Measurements from ENCODE around the gene LRPAP1.

The LRPAP1 gene

DNA sequence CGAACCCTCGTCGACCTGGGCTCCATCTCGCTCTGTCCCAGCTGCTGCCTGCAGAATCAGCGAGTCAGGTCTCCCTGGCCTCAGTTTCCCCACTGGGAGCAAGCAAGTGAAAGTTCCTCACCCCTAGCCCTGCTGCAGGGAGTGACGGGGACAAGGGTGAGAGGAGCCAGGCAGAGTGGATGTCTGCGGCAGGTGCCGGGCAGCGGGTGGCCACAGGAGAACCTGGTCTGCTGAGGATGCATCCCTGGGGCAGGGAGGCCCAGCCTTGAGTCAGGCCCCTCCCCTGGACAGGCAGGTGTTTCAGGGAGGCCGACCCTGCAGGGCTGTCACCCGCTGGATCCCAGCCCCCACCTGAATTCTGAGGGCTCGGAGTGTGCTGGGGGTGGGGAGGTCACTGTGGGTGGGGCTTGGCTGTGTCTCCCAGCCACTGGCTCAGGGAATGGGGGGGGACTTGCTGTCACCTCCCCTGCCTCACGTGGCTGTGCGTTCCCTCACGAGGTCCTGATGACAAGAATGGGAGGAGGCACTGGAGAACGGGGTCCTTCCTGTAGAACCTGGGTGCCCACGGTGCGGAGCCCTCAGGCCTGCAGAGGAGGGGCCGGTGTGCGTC, 33.2 kb downstream of the LRPAP1 start:
- DNase-seq = no peak

DNA sequence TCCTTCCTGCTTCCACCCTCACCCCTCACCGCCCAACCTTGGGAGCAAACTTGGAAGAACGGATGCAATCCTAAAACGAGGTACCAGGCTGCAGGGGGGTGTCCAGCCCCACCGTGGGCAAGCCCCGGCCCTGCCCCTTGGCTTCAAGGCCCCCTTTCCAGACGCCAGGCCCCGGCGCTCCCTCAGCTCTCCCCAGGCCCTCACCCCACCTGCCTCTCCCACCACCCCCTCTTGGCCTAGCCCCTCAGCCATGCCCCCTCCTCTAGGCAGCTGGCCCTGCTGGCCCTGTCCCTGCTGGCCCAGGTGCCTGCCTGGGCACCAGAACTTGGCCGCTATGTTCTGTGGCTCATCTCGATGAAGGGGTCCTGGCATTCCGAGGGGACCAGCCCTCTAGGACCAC, 33.8 kb downstream of the LRPAP1 start:
- no peak for DNase-seq

DNA sequence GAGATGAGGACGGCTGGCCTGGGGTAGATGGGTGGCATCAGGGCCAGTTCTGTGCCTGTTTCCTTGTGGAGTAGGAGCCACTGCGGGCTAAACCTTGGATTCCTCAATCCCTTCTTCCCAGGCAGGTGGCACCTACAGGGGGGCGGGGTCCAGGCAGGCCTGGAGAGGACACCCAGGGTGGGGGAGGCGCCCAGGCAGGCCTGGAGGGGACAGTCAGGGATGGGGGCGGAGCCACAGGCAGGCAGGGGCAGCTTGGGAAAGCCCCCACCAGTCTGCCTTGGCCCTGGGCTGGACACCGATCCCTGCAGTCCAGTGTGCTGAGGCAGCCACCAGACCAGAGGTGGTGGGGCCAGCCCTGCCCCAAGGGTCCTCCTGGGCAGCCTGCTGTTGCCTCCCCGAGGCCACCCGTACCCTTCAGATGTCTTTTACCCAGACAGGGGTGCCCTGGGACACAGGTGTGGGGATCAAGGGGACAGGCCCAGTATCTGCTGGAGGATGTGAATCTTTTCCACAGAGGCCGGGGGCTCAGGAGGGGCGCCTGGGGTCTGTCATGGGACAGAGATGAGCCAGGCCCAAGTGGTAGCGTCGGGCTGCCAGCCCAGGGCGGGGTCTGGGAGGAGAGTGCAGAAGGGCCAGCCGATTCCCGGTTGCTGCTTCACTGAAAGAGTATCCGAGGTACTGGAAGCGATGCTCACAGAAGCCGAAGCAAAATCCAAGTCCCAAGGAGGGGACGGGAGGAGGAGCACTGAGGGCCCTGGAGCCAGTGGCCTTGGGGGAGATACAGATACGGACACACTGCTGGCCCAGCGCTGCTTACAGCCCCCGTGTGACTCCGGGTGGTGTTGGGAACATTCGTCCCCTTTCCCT, 34.5 kb downstream of the LRPAP1 start:
- DNase-seq = no peak

DNA sequence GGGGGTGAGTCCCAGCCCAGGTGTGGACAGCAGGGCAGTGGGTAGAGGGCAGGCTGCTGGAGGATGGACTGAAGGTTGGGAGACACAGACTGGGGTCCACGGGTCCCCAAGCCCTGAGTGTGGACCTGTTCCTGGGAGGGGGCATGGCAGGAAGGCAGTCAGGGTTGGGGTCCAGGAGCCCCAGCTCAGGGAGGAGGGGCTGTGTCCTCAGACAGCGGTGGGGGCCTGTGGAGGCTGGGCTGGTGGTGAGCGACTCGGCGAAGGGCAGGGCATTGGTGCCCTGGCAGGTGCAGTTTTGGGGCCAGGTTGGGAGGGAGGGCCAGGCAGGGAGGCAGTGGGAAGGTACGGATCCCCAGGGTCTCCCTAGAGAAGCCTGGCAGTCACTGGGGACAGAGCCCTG, 35.1 kb downstream of the LRPAP1 start:
- no peak for DNase-seq

DNA sequence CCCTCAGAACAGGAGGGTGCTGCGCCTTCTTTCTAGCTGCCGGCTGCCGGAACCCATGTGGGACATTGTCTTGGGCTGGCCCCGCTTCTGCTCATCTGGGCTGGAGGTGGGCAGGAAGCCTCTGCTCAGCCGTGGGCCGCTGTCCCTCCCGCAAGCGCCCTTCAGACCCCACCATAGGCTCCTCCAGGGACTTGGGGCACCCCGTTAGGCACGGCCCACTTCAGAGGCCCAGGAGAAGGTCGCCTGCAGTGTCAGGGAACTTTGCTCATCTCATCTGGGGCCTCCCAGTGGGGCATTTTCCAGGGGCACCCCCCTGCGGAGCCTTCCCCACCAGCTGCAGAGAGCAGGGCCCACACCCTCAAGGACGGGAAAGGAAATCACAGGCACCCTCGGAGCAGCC, 36.2 kb downstream of the LRPAP1 start:
- no peak for DNase-seq

DNA sequence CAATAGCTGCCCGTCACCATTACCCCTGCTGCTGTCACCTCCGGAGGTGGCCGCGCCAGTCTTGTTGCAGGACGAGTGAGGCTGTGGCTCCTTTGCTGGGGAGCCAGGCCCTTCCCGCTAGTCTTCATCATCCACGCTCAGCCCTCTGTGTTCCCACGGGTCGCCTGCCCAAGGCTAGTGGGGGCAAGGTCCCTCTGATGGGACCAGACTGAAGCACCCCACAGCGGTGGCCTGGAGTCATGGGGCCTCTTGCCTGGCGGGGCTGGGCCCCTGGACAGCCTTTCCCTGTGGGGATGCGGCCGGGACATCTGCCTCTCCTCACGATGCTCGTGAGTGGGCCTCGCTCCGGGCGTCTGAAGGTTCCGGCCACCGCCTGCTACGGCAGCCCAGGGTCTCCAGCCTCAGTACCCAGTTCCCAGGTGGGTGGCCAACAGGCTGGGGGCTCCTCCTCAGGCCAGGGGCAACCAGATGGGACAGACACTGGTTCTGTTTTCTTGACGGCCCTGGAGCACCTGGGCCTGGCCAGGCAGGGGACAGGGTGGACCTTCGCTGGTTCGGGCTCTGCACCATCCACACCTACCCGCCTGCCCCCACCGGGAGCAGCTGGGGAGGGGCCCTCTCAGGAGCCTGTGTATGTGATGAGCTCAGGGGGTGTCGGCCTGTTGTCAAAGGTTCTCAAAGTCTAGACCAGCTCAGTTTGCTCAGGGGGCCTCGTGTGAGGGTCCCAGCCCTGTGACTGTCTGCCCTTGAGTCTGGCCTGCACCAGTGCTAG, 36.8 kb downstream of the LRPAP1 start:
- no peak for DNase-seq

DNA sequence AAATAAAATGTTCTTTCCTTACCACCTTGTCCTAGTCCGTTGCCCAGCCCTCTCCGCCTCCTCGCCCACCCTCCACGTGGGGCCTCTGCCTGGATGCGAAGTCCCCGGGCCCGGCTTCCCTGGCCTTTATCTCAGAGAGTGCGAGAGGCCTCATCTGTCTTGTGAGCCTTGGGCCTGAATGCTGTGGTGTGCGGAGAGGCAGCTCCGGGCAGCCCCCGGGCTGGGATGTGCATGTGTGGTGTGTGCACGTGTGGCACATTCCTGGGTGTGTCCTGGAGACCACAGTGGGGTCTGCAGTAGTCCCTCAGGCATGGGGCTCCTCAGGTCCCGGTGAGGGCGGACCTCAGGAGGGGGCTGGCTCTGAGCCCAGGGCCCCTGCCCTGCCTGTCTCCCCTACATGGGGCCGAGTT, 37.8 kb downstream of the LRPAP1 start:
- no peak for DNase-seq

DNA sequence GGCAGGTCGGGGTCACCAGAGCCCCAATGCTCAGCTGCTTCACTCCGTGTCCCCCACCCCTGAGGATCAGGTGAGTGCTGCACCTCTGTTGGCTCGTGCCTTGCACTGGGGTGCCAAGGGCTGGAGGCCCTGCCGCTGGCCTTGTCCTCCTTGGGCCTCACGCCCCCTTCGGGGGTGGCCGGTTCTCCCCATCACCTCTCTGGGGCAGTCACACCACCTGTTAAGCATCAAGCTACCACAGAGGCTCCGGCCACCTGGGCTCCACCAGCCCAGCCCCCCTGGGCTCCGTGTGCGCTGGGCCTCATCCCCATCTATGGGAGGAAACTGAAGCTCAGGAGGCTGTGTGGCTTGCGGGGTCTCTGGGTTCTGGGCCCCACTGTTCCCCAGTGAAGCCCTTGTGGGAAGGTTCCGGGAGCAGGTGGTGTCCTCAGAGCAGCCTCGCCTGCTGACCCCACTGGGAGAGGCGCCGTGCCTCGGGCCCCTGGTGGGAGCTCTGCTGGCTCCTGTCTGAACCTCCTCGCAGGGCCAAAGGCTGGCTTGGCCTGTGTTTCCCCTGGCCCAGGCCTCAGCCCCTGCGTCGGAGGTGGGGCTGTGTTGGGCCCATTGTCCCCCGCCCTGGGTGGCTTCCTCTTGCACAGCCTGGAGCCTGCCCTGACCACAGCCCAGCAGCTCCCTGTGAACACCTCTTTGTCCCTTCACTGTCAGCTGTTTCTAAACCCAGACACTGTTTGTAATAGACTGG, 38.3 kb downstream of the LRPAP1 start:
- DNase-seq = no peak

DNA sequence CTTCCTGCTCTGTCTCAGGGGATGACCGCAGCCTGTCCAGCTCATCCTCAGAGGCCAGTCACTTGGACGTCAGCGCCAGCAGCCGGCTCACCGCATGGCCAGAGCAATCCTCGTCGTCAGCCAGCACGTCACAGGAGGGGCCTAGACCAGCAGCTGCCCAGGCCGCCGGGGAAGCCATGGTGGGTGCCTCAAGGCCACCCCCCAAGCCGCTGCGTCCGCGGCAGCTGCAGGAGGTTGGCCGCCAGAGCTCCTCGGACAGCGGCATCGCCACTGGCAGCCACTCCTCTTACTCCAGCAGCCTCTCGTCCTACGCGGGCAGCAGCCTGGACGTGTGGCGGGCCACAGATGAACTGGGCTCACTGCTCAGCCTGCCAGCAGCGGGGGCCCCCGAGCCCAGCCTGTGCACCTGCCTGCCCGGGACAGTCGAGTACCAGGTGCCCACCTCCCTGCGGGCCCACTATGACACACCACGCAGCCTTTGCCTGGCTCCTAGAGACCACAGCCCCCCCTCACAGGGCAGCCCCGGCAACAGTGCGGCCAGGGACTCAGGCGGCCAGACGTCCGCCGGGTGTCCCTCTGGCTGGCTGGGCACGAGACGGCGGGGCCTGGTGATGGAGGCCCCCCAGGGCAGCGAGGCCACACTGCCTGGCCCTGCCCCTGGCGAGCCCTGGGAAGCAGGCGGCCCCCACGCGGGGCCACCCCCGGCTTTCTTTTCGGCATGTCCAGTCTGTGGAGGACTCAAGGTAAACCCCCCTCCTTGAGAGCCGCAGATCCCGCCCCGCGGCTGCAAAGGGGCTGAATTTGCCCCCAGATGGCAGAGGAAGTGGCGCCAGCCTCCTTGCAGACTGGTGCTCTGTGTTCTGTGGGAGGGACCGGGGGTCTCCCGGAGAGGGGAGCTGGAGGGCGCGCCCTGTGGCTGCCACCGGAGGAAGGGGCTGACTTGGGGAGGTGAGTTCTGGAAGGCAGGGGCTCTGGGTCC, 39.2 kb downstream of the LRPAP1 start:
- DNase-seq = no peak

DNA sequence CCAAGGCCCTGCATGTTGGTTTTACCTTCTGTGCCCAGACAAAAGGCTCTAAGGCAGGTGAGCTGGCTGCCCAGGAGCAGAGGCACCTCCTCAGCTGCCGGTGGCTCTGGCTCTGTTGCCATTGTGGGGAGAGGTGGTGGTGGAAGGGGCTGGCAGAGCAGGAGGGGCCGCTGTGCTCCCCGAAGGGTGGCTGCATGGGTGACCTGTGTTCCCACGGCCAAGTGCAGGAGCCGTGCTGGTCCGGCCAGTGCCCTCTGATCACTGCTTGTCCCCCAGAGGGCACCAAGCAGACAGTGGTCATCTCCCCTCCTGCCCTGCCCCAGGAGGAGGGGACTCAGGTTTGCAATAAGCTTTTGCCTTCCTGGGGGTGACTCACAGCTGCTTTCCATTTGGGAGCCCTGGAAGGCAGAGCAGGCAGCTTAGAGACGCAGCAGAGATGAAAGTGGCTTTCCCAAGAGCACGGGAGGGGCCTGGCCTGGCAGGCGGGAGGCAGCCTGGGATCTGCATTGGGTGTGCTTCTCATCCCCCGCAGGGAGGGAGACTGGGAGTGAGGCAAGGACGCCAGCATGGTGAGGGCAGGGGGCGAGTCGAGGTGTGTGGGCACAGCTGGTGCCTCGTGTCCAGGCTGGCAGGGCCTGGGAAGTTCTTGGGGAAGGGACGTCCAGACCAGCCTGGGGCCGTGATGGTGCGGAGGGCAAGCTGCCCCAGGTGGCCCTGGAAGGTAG, 40.4 kb downstream of the LRPAP1 start:
- DNase-seq = no peak

DNA sequence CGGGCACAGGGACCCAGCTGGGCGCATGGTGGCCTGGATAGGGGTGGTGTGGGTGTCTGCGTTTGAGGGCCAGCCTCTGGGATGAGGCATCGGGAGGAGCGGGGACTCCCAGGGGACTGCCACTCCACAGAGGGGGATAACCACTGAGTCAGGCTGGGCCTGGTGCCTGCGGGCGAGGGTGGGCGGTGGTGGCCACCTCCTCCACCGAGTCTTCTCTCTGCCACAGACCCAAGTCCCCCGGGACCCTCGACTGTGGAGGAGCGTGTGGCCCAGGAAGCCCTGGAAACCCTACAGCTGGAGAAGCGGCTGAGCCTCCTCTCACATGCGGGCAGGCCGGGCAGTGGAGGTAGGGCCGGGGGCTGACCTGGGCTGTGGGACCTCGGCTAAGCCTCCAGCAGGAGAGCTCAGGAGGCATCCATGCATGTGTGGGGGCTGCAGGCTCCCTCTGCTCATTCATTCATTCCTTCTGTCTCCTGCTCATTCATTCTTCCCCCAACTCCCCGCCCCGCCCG, 42.7 kb downstream of the LRPAP1 start:
- no peak for DNase-seq

DNA sequence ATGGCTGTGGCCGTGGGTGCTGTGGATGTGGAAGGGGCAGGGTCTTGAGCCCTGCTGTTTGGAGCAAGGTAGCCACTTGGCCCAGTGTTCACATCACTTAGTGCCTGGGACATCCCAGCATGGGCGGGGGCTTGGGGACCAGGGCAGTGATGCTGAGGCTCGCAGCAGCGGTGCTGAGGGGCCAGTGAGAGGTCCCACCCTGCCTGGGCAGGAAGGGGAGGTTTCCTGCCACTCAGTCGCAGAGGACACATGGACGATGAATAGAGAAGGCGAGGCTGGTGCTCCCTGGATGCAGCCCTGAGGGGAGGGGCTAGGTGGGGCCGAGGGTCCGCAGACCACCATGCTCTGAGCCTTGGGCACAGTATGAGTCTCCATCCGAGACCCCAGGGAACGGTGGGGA, 43.4 kb downstream of the LRPAP1 start:
- DNase-seq = no peak

DNA sequence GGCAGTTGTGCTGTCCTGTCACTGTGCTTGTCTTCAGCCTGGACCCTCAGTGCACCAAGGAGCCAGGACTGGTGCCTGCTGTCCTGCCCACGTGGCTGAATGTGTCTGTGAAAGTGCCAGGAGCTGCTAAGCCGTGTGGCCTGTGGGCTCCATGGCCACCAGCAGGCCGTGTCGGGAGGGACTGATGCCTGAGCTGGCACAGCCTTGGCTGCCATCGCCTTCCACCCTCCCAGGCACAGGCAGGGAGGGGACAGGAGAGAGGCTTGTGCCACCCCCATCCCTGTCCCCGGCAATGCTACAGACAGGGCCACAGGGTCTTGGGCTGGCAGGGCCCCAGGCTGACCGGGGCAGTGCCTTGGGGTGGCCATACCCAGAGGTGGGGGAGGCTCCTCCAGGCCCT, 44.4 kb downstream of the LRPAP1 start:
- no peak for DNase-seq

DNA sequence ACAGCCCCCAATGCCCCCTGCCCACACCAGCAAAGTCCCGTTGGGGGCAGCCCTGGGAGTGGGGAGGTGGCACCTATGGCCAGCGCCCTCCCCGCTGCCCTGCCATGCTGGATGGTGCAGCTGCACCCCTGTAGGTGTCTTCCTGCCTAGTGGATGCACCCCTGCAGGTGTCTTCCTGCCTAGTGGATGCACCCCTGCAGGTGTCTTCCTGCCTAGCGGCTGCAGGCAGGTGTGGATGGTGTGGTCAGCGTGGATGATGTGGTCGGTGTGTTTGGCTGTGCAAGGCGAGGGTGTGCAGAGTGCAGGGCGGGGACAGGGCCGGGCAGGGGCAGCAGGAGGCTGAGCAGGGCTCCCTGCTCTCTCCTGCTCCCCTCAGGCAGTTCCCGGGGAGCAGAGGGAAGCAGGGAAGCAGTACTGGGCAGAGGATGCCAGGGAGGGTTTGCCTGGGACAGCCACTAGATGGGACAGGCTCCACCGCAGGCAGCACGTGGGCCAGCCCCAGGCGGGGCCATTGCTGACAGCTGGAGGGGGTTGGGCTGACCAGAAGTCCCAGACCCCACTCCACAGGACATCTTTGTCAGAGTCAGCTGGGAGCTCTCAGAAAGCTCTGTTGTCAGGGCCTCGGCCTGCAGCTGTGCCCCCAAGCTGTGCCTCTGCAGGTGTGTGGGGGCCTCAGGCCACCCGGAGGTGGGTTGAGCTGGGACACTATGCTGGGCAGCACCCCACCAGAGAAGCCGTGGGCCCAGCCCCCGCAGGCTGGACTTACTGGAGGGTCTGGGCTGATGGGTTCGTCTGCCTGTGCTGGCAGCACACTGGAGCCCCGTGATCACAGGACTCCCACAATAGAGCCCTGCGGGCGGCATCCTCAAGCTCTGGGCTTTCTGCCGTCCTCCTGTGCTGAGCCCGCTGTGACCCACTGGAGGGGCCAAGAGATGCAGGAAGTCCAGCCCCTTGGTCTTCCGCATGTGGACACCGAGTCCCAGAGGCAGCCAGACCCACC, 45.4 kb downstream of the LRPAP1 start:
- DNase-seq = no peak

DNA sequence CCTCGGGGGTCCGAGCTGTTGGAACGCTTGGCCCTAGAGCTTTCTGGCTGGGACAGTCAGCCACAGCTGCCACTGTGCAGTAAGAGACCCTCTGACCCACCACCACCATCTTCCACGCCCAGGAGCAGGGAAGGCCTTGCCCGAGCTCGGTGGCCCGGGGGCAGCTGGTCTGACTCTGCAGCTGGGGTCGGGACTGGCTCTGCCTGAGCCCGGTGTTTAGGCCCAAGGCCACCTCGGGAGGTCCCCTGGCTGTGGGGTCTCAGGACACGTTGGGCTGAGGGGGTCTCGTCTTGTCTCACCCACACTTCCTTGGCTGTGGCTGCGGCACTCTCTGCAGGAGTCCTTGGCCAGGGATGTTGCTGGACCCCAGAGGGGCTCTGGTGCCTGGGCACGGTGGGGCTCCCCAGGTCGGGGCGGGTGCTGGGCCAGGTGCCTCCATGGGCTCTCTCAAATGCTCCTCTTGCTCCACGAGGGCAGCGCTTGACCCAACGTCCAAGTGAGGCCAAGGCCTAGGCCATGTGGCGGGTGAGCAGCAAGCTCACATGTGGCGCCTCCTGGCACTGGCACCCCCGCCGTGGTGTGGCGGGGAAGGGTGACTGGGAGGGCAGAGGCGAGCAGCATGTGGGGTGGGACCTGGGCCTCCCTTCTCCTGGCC, 46.2 kb downstream of the LRPAP1 start:
- DNase-seq = no peak

DNA sequence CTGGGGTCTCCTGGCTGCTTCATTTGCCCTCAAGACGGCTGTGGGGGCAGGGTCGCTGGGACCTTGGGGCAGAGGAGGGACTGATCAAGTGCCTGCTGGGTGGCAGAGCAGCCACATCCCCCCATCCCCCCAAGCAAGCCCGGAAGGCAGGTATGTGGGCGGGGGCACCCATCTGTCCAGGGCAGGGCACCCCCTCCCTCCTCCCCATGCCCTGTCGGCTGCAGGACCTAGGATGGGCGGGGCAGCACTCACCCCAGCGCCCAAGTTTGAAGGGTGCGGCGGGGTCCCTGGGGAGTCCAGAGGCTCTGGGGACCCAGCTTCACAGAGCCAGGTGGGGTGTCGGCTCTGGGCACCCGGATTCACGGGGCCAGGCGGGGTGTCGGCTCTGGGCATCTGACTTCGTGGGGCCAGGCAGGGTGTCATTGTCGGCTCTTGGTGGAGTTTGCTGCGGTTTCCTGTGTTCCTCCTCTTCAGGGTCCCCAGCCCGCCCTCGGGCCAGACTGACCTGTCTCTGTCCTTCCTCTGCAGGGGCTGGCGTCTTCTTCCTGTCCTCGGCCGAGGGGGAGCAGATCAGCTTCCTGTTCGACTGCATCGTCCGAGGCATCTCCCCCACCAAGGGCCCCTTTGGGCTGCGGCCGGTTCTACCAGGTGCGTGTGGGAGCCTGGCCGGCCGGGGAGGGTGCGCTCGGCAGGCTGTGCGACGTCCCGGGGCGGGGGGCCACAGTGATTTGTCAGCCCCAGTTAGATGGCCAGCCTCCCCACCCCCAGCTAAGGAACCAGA, 47.0 kb downstream of the LRPAP1 start:
- DNase-seq = no peak

DNA sequence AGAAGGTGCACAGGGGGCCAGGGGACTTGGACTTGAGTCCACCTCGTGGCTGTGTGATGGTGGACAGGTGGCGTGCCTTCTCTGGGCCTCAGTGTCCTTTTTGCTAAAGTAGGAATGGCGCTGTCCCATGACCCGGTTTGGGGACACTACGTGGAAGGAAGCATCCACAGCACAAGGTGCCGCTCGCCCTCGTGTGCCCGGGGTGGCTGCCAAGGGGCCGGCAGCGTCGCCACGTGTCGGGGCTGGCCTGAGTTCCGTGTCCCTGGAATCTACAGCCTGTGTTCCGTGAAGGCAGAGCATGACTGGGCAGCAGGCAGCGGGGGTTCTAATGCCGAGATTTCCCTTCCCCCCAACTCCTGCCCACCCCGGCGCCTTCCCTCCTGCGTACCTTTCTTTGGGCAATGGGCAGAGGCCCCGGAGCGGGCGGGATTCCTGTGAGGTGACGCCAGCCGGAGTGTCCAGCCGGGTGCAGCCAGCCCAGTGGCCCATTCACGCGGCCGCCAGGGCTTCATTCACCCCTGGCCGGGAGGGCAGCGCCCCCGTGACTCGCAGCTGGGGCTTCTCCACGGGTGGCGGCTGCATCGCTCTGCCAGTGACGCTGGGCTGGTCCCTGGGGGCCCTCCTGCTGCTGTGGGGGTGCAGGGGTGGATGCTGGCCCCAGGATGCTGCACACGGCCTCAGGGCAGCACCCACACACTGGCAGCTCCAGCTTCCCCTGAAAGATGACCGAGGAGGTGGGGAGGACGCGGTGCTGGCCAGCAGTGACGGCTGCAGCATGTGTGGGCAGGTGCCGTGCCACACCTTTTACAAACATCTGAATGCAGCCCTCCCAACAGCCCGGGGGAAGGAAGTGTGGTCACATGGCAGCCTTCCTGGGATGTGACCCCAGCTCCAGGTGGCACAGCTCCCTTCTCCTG, 47.9 kb downstream of the LRPAP1 start:
- no peak for DNase-seq

Data from NCI-H2029 treated with DMSO at 0.1 percent for 48 hours (cell line).